ENCODE measurements around the gene RGS12.

DNA sequence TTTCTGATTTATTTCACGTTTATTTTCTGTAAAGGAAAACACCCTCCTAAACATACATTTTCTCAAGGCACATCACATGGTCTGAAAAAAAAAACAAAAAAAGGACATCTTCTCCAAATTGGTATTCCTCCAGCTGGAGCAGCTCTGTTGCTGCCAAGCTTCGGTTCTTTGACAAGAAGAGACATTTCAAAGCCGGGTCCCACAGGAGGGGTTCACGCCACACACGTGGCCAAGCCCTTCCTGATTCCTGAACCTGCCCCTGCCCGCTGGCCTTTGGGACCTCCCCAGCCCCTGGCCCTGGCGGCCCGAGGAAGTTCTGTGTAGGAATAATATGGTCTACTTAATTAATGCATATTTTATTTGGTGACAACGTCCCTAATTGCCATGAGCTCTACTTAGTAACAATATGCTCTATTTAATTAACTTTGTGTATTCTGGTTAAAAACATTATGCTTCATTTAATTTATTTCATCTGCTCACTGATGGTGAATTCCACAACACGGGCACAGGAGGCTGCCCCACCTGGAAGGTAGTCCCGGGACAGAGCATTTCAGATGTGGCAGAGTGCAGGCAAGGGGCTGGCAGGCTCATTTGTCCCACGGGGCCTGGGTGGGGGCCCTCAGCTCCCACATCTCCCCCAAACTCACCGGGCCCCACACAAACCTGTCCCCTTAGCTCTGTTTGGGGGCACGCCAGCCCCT lies 5.4 kb upstream of the RGS12 start:
- TF ChIP-seq, protein P1, sequence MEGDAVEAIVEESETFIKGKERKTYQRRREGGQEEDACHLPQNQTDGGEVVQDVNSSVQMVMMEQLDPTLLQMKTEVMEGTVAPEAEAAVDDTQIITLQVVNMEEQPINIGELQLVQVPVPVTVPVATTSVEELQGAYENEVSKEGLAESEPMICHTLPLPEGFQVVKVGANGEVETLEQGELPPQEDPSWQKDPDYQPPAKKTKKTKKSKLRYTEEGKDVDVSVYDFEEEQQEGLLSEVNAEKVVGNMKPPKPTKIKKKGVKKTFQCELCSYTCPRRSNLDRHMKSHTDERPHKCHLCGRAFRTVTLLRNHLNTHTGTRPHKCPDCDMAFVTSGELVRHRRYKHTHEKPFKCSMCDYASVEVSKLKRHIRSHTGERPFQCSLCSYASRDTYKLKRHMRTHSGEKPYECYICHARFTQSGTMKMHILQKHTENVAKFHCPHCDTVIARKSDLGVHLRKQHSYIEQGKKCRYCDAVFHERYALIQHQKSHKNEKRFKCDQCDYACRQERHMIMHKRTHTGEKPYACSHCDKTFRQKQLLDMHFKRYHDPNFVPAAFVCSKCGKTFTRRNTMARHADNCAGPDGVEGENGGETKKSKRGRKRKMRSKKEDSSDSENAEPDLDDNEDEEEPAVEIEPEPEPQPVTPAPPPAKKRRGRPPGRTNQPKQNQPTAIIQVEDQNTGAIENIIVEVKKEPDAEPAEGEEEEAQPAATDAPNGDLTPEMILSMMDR (IDR thresholded peaks at IDR 0.05 in 8 of 11, conservative IDR thresholded peaks at IDR 0.05 in 3 of 11): no peak
- no peak for TF ChIP-seq POLR2AphosphoS5 (IDR thresholded peaks at IDR 0.05)

Data from spleen (tissue), 7 donors.